ENCODE results near the gene AGFG1. TPM values are rescaled to one million over a fixed set of nuclear protein-coding genes. Genes with fewer than 3 reads are reported as not detected.

AGFG1 gene
- total RNA-seq, 2 donors from 2014 or later, result 10.2 to 16.1 TPM

DNA sequence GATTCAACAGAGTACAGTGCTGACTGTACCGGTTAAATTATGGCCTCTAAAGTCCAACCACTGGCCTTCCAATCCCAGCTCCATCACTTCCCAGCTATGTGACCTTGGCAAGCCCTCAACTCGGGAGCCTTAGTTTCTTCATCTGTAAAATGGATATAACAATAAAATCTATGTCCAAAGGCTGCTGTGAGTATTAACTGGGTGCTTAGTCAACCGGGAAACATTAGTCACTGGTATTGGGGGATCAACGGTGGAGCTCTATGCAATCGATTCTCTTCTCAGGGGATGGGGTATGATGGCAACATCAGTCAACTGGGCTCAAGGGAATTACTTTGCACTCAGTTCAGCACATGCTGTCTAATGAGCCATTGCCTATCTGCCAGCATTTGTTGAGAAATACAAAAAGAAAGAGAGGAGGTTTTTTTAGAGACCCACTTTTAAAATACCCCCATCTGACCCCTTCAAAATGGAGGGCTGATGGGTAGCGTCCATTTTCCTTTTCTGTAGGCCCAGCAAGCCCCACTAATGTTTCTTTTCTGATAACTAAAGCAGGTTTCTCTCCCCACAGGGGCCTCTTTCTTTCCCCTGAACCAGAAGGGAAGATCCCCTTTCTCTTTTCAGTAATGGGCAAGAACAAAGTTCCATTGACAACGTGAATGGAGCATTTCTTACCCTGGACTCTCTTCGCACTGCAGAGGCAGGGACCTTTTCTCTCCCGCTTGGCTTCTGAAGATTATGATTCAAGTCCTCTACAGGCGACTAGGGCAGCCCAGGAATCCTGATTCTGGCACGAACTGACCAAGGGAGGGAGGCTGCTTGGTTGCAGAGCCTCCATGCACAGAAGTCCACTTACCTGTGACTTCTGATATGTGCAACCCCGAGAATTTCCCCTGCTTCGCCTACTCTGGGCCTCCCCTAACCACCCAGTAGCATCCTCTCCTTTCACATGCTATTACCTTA lies 8.7 kb upstream of the AGFG1 start:
- H3K27me3 ChIP-seq, result no peaks in the 10 kb centered on the region
- H3K36me3 ChIP-seq (replicated peaks in 1 of 2; ENCODE audit: insufficient read depth in 1 of 2, low read depth in 2 of 2), result no peaks in the 10 kb centered on the region
- no peaks in the 10 kb centered on the region for H3K9me3 ChIP-seq
- TF ChIP-seq CTCF (IDR thresholded peaks at IDR 0.05) (no peak), POLR2A (IDR thresholded peaks at IDR 0.05) (no peak)
- DNase-seq, result no peak
- 76 to 78% methylated on average over 13 of the region's 13 CpGs for WGBS, 2 donors
- intact Hi-C loops (cut with DNase I), result loop anchor here (10.0 kb wide), 1 partner anchor 48 kb away; no protein-coding TSS in a partner anchor
- H3K27ac ChIP-seq, result no peak overlapping the region
- H3K4me1 ChIP-seq, result peaks cover 18% of the 10 kb centered on the region
- ATAC-seq, result no peak
- no peak overlapping the region for H3K4me3 ChIP-seq

DNA sequence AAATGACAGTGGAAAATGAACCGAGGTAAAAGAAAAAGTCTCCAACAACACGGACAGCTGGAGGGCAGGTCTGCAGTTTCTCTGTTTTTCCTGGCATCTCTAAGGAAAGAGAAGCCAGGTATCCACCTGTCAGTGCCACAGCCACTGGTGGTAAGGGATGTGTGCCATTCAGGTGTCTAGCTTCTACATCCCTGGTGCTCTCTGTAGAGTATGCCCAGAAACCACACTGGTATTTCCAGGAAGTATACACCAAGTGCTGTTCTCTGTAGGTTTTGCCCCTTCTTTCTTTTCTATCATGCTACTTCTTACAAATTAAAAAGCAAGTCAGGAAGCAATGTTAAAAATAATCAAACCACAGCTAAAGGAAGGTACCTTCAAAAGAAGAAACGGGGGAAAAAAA lies 7.6 kb upstream of the AGFG1 start:
- Histone ChIP-seq H3K4me3 (no peak overlapping the region), H3K27ac (no peak overlapping the region), H3K36me3 (replicated peaks in 1 of 2; ENCODE audit: insufficient read depth in 1 of 2, low read depth in 2 of 2) (no peaks in the 10 kb centered on the region), H3K27me3 (no peaks in the 10 kb centered on the region), H3K4me1 (peaks cover 18% of the 10 kb centered on the region), H3K9me3 (no peaks in the 10 kb centered on the region)
- WGBS, 2 donors, result 59 to 79% methylated on average over 3 of the region's 3 CpGs
- intact Hi-C loops (cut with DNase I), result loop anchor here (10.0 kb wide), 1 partner anchor 50 kb away; no protein-coding TSS in a partner anchor
- no peak for ATAC-seq
- no peak for DNase-seq
- no peak for TF ChIP-seq CTCF (IDR thresholded peaks at IDR 0.05)
- no peak for TF ChIP-seq POLR2A (IDR thresholded peaks at IDR 0.05)

DNA sequence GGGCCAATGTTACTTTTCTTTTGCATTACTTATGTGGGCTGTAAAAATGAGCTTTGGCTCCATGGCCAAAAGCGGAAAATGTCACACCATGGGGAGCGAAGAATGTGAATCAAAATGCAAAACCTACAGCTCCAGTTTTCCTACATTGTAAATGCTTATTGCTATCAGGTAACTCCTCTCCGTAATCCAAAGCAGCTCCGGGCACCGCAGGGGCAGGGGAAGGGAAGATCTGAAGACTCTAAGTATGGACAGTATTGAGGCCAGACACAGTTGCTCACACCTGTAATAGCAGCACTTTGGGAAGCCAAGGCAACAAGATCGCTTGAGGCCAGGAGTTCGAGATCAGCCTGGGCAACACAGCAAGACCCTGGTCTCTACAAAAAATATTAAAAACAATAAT lies 7.1 kb upstream of the AGFG1 start:
- TF ChIP-seq CTCF (IDR thresholded peaks at IDR 0.05), result no peak
- no peak for TF ChIP-seq POLR2A (IDR thresholded peaks at IDR 0.05)
- intact Hi-C loops (cut with DNase I), result loop anchor here (10.0 kb wide), 1 partner anchor 50 kb away; no protein-coding TSS in a partner anchor
- no peak for ATAC-seq
- H3K4me1 ChIP-seq, result peaks cover 18% of the 10 kb centered on the region
- H3K4me3 ChIP-seq, result no peak overlapping the region
- no peaks in the 10 kb centered on the region for H3K9me3 ChIP-seq
- no peaks in the 10 kb centered on the region for H3K36me3 ChIP-seq (replicated peaks in 1 of 2; ENCODE audit: insufficient read depth in 1 of 2, low read depth in 2 of 2)
- H3K27me3 ChIP-seq, result no peaks in the 10 kb centered on the region
- no peak overlapping the region for H3K27ac ChIP-seq
- no peak for DNase-seq
- 83 to 91% methylated on average over 7 of the region's 7 CpGs for WGBS, 2 donors

DNA sequence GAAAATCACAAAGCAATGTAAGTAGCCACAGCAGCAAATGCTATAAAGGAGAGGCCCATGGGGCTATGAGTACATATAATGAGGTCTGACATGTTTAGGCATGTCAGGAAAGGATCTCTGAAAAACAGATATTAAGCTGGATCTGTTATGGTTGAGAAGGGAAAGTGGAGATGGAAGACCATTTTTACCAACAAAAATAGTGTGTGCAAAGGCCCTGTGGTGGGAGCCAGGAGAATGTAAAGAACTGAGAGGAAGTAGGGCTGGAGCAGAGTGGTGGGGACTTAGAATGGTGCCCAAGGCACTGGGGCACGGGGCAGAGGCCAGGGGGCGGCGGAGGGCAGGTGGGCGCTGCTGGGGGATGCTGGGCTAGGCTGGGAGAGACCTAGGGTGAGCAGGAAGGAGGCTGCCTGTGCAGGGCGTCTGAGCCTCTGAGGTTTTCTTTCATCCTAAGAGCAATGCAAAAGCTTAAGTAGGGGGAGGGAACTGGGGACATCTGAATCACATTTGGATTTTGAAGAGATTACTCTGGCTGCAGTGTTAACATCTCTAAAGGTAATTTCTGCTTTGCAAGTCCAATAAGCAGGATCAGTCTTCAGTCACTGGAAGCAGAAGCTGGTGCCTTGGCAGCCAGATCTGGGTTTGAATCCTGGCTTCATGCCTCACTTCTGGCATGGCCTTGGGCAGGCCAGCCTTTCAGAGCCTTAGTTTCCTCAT lies 4.9 kb upstream of the AGFG1 start:
- H3K9me3 ChIP-seq, result no peaks in the 10 kb centered on the region
- DNase-seq (peak in 1 of 4 donors; percentile 40), ATAC-seq (no peak)
- intact Hi-C loops (cut with DNase I), result loop anchor here (10.0 kb wide), 1 partner anchor 52 kb away; no protein-coding TSS in a partner anchor
- peaks cover 18% of the 10 kb centered on the region for H3K4me1 ChIP-seq
- no peaks in the 10 kb centered on the region for H3K27me3 ChIP-seq
- no peak for TF ChIP-seq POLR2A (IDR thresholded peaks at IDR 0.05)
- TF ChIP-seq CTCF (IDR thresholded peaks at IDR 0.05), result no peak
- 83 to 92% methylated on average over 5 of the region's 5 CpGs for WGBS, 2 donors
- H3K27ac ChIP-seq, result peak overlapping the region in 3 of 4 donors; percentile 67 to 79 (median 70)
- H3K4me3 ChIP-seq, result no peak overlapping the region
- no peaks in the 10 kb centered on the region for H3K36me3 ChIP-seq (replicated peaks in 1 of 2; ENCODE audit: insufficient read depth in 1 of 2, low read depth in 2 of 2)

Data from body of pancreas (tissue), 4 donors.